HEK293 (cell line): ENCODE data around the gene FLRT3.

Experiments used
- CTCF ChIA-PET: fragments of 350-600 bp; formaldehyde crosslinking; extraction: SDS; loops from one replicate; lab custom pipeline; 2021; ENCODE audit warnings: antibody characterized with exemption; lab: Yijun Ruan, JAX
- POLR2A ChIA-PET: fragments of 300-600 bp; formaldehyde crosslinking; extraction: SDS; loops from one replicate; lab custom pipeline; 2020; ENCODE audit warnings: antibody characterized with exemption, inconsistent platforms; lab: Yijun Ruan, JAX
- H3K27ac ChIP-seq: fragments of 200-500 bp; sonication (Bioruptor generic); 2 replicates; pipeline ENCODE4 v1.5.1; 2014; ENCODE audit warnings: low read depth, low read length, control low read depth, inconsistent platforms; ENCODE audit errors: extremely low read depth
- H3K36me3 ChIP-seq, 2 experiments: fragments of 200-500 bp in 1 of 2; sonication (Bioruptor generic) in 1 of 2; 1 replicate in 1 of 2; 2 replicates in 1 of 2; pipeline ENCODE4 v1.5.1; 2014 to 2017; ENCODE audit warnings: inconsistent platforms in 2 of 2, low read length in 2 of 2; ENCODE audit not compliant: control insufficient read depth in 2 of 2, insufficient read depth in 1 of 2
- H3K4me1 ChIP-seq: fragments of 200-500 bp; sonication (Bioruptor generic); 2 replicates; pipeline ENCODE4 v1.5.1; 2014; ENCODE audit warnings: mild to moderate bottlenecking, low read length, inconsistent platforms; ENCODE audit not compliant: control insufficient read depth, insufficient read depth
- H3K4me3 ChIP-seq: 2 replicates; pipeline ENCODE4 v1.5.1; 2011; ENCODE audit warnings: low read depth, mild to moderate bottlenecking, control low read depth, low read length, moderate library complexity
- H3K9me3 ChIP-seq: fragments of 200-500 bp; sonication (Bioruptor generic); 2 replicates; pipeline ENCODE4 v1.5.1; 2014; ENCODE audit warnings: low read depth, low read length, inconsistent platforms; ENCODE audit not compliant: control insufficient read depth, insufficient read depth
- BCL11A ChIP-seq: fragments of 450-650 bp; formaldehyde crosslinking; IDR thresholded peaks from 2 replicates; pipeline ENCODE4 v1.5.1; 2016; ENCODE audit warnings: low read depth, missing biosample characterization, missing genetic modification characterization
- GLI4 ChIP-seq: fragments of 450-650 bp; formaldehyde crosslinking; IDR thresholded peaks from 2 replicates; pipeline ENCODE4 v1.5.1; 2016; ENCODE audit warnings: missing biosample characterization, missing genetic modification characterization
- HOXD13 ChIP-seq: sonication (generic); formaldehyde crosslinking; IDR thresholded peaks from 2 replicates; pipeline ENCODE4 v1.8.0; 2022; ENCODE audit warnings: missing genetic modification reagents, borderline replicate concordance
- OVOL3 ChIP-seq: fragments of 450-650 bp; formaldehyde crosslinking; IDR thresholded peaks from 2 replicates; pipeline ENCODE4 v1.5.1; 2016; ENCODE audit warnings: missing biosample characterization, missing genetic modification characterization
- TCF7L2 ChIP-seq: IDR thresholded peaks from 2 replicates; pipeline ENCODE4 v1.6.1; 2011; ENCODE audit warnings: low read depth, mild to moderate bottlenecking, inconsistent platforms, low read length, moderate library complexity, borderline replicate concordance
- ZBTB49 ChIP-seq: fragments of 450-650 bp; formaldehyde crosslinking; IDR thresholded peaks from 2 replicates; pipeline ENCODE4 v1.5.1; 2016; ENCODE audit warnings: missing biosample characterization, missing genetic modification characterization, low read depth
- ZNF10 ChIP-seq: fragments of 450-650 bp; formaldehyde crosslinking; IDR thresholded peaks from 2 replicates; pipeline ENCODE4 v1.5.1; 2017; ENCODE audit warnings: missing biosample characterization, missing genetic modification characterization
- ZNF157 ChIP-seq: fragments of 450-650 bp; formaldehyde crosslinking; IDR thresholded peaks from 2 replicates; pipeline ENCODE4 v1.5.1; 2016; ENCODE audit warnings: missing biosample characterization, missing genetic modification characterization
- ZNF2 ChIP-seq: fragments of 450-650 bp; formaldehyde crosslinking; IDR thresholded peaks from 2 replicates; pipeline ENCODE4 v1.5.1; 2016; ENCODE audit warnings: missing biosample characterization, missing genetic modification characterization
- ZNF214 ChIP-seq: fragments of 450-650 bp; formaldehyde crosslinking; IDR thresholded peaks from 2 replicates; pipeline ENCODE4 v1.5.1; 2017; ENCODE audit warnings: missing biosample characterization, mild to moderate bottlenecking, missing genetic modification characterization, borderline replicate concordance
- ZNF221 ChIP-seq: fragments of 450-650 bp; formaldehyde crosslinking; IDR thresholded peaks from 2 replicates; pipeline ENCODE4 v1.5.1; 2017; ENCODE audit warnings: missing biosample characterization, missing genetic modification characterization, borderline replicate concordance
- ZNF302 ChIP-seq: fragments of 450-650 bp; formaldehyde crosslinking; IDR thresholded peaks from 2 replicates; pipeline ENCODE4 v1.5.1; 2016; ENCODE audit warnings: missing biosample characterization, missing genetic modification characterization, low read depth
- ZNF335 ChIP-seq: fragments of 450-650 bp; formaldehyde crosslinking; conservative IDR thresholded peaks from 2 replicates; pipeline ENCODE4 v1.5.1; 2016; ENCODE audit warnings: missing biosample characterization, missing genetic modification characterization
- ZNF398 ChIP-seq: fragments of 450-650 bp; formaldehyde crosslinking; IDR thresholded peaks from 2 replicates; pipeline ENCODE4 v1.5.1; 2017; ENCODE audit warnings: missing biosample characterization, missing genetic modification characterization
- ZNF404 ChIP-seq: fragments of 450-650 bp; formaldehyde crosslinking; IDR thresholded peaks from 2 replicates; pipeline ENCODE4 v1.5.1; 2017; ENCODE audit warnings: missing biosample characterization, missing genetic modification characterization
- ZNF426 ChIP-seq: fragments of 450-650 bp; formaldehyde crosslinking; IDR thresholded peaks from 2 replicates; pipeline ENCODE4 v1.5.1; 2017; ENCODE audit warnings: missing biosample characterization, missing genetic modification characterization, mild to moderate bottlenecking, inconsistent platforms, moderate library complexity
- ZNF433 ChIP-seq: fragments of 450-650 bp; formaldehyde crosslinking; IDR thresholded peaks from 2 replicates; pipeline ENCODE4 v1.5.1; 2016; ENCODE audit warnings: missing biosample characterization, missing genetic modification characterization, low read depth
- ZNF514 ChIP-seq: fragments of 450-650 bp; formaldehyde crosslinking; IDR thresholded peaks from 2 replicates; pipeline ENCODE4 v1.5.1; 2016; ENCODE audit warnings: missing biosample characterization, missing genetic modification characterization
- ZNF521 ChIP-seq: fragments of 450-650 bp; formaldehyde crosslinking; IDR thresholded peaks from 2 replicates; pipeline ENCODE4 v1.5.1; 2017; ENCODE audit warnings: missing biosample characterization, mild to moderate bottlenecking, missing genetic modification characterization
- ZNF549 ChIP-seq: fragments of 450-650 bp; IDR thresholded peaks from 2 replicates; pipeline ENCODE4 v1.5.1; 2018; ENCODE audit warnings: missing biosample characterization, missing genetic modification characterization, mild to moderate bottlenecking, inconsistent platforms, moderate library complexity
- ZNF626 ChIP-seq: fragments of 450-650 bp; sonication (Bioruptor Pico); formaldehyde crosslinking; IDR thresholded peaks from 2 replicates; pipeline ENCODE4 v1.5.1; 2018; ENCODE audit warnings: missing biosample characterization, missing genetic modification characterization, inconsistent platforms
- ZNF692 ChIP-seq: fragments of 450-650 bp; formaldehyde crosslinking; IDR thresholded peaks from 2 replicates; pipeline ENCODE4 v1.5.1; 2016; ENCODE audit warnings: missing biosample characterization, missing genetic modification characterization
- TF ChIP-seq, protein P1 (sequence below): fragments of 450-650 bp; formaldehyde crosslinking; IDR thresholded peaks from 2 replicates; pipeline ENCODE4 v1.5.1; 2016; ENCODE audit warnings: missing biosample characterization, missing genetic modification characterization
- TF ChIP-seq, protein P2 (sequence below): fragments of 450-650 bp; formaldehyde crosslinking; IDR thresholded peaks from 2 replicates; pipeline ENCODE4 v1.5.1; 2017; ENCODE audit warnings: missing biosample characterization, missing genetic modification characterization
- TF ChIP-seq, protein P3 (sequence below): fragments of 450-650 bp; formaldehyde crosslinking; IDR thresholded peaks from 2 replicates; pipeline ENCODE4; 2016; ENCODE audit warnings: missing biosample characterization, missing genetic modification characterization

The FLRT3 gene

DNA sequence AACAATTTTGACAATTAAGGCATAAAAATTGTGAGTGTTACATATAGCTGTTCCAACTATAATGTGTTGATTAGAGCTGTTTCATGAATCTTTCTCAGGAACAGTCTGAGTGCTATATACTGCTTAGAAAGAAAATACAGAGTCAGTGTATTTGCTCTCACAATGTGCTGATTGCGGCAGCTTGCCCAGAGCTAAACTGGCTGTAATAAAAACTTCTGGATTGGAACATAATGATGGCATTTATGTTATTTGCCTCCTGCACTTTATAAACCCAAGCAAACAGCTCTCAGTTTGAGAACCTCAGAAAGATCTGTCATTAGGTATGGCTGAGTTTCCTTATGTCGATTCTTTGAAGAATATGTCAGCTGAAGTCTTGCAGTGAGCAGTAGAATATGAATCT is 29.5 kb downstream of the FLRT3 start:
- Histone ChIP-seq H3K4me1 (no peaks in the 10 kb centered on the region), H3K9me3 (no peaks in the 10 kb centered on the region), H3K27ac (no peak overlapping the region), H3K36me3 (no peaks in the 10 kb centered on the region), H3K4me3 (no peak overlapping the region)
- CTCF ChIA-PET: interaction anchor here (0.6 kb wide), 1 partner anchor 40 kb away, joined by 3 read pairs; no protein-coding TSS in a partner anchor
- POLR2A ChIA-PET: no interaction called here
- TF ChIP-seq ZNF514 (tag by site-specific recombination) (no peak), ZNF404 (no peak), ZNF157 (tag by site-specific recombination) (no peak), ZNF221 (tag by site-specific recombination) (no peak), ZNF549 (tag by site-specific recombination) (no peak), ZNF692 (tag by site-specific recombination) (no peak), ZBTB49 (tag by site-specific recombination) (no peak), ZNF521 (tag by site-specific recombination) (no peak), HOXD13 (CRISPR knock-in tag) (no peak), ZNF398 (tag by site-specific recombination) (no peak), GLI4 (tag by site-specific recombination) (no peak), ZNF335 (tag by site-specific recombination) (no peak), OVOL3 (tag by site-specific recombination) (no peak), ZNF626 (no peak)
- TF ChIP-seq, protein P1, sequence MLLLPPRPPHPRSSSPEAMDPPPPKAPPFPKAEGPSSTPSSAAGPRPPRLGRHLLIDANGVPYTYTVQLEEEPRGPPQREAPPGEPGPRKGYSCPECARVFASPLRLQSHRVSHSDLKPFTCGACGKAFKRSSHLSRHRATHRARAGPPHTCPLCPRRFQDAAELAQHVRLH (tag by site-specific recombination): no peak
- TF ChIP-seq, protein P2, sequence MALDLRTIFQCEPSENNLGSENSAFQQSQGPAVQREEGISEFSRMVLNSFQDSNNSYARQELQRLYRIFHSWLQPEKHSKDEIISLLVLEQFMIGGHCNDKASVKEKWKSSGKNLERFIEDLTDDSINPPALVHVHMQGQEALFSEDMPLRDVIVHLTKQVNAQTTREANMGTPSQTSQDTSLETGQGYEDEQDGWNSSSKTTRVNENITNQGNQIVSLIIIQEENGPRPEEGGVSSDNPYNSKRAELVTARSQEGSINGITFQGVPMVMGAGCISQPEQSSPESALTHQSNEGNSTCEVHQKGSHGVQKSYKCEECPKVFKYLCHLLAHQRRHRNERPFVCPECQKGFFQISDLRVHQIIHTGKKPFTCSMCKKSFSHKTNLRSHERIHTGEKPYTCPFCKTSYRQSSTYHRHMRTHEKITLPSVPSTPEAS: no peak
- TF ChIP-seq, protein P3, sequence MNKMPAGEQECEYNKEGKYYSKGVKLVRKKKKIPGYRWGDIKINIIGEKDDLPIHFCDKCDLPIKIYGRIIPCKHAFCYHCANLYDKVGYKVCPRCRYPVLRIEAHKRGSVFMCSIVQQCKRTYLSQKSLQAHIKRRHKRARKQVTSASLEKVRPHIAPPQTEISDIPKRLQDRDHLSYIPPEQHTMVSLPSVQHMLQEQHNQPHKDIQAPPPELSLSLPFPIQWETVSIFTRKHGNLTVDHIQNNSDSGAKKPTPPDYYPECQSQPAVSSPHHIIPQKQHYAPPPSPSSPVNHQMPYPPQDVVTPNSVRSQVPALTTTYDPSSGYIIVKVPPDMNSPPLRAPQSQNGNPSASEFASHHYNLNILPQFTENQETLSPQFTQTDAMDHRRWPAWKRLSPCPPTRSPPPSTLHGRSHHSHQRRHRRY: no peak

GRCh38 chr20:14304472-14304871 is 32.9 kb downstream of the FLRT3 start:
- POLR2A ChIA-PET: no interaction called here
- Histone ChIP-seq H3K9me3 (no peaks in the 10 kb centered on the region), H3K27ac (no peak overlapping the region), H3K36me3 (no peaks in the 10 kb centered on the region), H3K4me1 (no peaks in the 10 kb centered on the region), H3K4me3 (no peak overlapping the region)
- no peak for TF ChIP-seq ZNF2 (tag by site-specific recombination)
- no peak for TF ChIP-seq ZNF214 (tag by site-specific recombination)
- no peak for TF ChIP-seq ZNF10
- no peak for TF ChIP-seq ZNF426 (tag by site-specific recombination)
- TF ChIP-seq BCL11A: no peak
- TF ChIP-seq ZNF433 (tag by site-specific recombination): no peak
- TF ChIP-seq ZNF302 (tag by site-specific recombination): no peak
- peak; percentile 24; the same call in 1 of the 2 replicates for TF ChIP-seq TCF7L2
- CTCF ChIA-PET: no interaction called here
